Embryonic facial prominence (tissue), 1 donor: ENCODE measurements around the gene ALAD.
A peak's percentile ranks its signal among the peaks of the same experiment; 100 is the strongest.
"Not testable (repeated sequence)": the region's sequence is repeated elsewhere in the genome, so short reads cannot be mapped to it uniquely, and the experiment has no call there.

Experiments used
- DNase-seq: peaks from one replicate; pipeline ENCODE4 v3.0.0-alpha.2; 2016; ENCODE audit errors: extremely low spot score

Gene ALAD

DNA sequence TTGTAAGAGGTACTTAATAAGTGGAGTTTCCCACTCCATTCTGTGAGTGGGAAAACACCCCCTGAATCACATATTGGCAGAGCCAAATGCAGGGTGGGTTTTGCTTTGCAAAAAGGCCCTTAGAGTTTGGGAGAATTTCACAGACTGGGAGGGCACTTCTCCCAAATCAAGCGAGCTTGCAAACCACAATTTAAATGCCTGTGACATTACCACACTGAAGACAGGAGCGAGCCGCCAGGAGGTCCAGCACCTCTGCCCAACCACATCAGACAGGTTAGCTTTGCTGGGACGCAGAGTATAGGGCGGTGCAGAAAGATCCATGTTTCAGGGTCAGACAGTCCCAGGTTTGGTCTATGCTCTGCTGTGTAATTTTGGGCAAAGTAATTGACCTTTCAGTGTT, 2.3 kb downstream of the ALAD start:
- no peak for DNase-seq

DNA sequence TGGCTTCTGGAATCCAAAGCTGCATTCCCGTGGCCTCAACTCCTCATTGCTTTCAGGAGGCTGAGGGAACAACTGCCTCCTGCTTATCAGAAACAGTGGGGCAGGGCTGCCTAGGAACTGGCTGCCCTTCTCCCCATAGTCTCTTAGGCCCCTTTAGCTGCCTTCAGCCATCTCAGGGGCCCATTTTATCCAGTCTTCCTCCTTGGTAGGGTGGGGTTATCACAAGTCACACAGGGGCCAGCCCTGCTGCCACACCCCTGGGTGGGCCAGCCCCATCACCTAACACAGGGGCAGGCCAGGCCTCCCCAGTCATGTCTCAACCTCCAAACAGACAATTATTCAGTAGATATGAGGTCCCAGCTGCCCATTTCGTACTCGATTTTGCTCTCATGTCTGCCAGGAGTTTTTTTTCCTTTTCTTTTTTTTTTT, 3.9 kb downstream of the ALAD start:
- DNase-seq: no peak

- DNase-seq: no peak
Measured at GRCh38 chr9:113395000-113395861, 5.9 kb downstream of the ALAD start.

GRCh38 chr9:113393281-113393680, 7.8 kb downstream of the ALAD start:
- no peak for DNase-seq

- DNase-seq: no peak
Measured at GRCh38 chr9:113391917-113392316, 9.2 kb downstream of the ALAD start.

- no peak for DNase-seq
Measured at GRCh38 chr9:113390192-113390960, 10.7 kb downstream of the ALAD start.

- DNase-seq: no peak
Measured at GRCh38 chr9:113389451-113389850, 11.6 kb downstream of the ALAD start.

DNA sequence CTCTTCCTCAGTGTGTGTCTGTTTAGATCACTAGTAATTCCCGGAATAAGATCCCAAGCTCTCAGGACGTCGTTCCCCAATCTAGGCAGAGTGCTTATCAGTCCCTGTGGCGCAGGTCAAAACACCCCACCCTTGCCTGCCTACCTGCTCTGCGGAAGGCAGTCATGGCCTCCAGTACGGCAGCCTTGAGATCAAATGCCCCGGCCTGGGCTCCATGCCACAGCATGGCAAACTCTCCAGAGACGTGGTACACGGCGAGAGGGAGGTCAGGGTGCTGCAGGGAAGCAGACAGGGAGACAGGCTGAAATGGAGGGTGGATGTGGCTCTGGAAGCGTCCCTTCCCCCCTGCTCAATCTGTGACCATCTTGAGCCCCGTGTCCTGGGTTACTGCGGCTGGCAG, 12.3 kb downstream of the ALAD start:
- DNase-seq: no peak

GRCh38 chr9:113387560-113388230, 13.4 kb downstream of the ALAD start:
- DNase-seq: no peak

GRCh38 chr9:113386571-113387393, 14.3 kb downstream of the ALAD start:
- no peak for DNase-seq

DNA sequence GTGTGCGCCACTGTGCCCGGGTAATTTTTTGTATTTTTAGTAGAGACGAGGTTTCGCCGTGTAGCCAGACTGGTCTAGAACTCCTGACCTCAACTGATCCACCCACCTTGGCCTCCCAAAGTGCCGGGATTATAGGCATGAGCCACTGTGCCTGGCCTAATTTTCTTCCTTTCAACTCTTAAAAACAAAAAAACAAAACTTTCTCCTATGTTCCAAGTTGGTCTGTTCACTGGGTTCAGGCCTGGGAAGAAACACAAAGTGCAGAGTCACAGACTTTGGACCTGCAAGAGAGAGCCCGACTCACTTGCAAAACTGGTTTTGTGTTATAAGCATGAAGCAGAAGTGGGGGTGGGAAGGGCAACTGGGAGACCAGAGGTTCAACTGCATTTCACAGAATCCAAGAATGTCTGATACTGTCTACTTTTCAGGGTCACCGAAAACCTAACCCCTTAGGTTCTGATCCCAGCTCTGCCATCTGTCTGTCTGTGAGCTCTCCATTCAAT, 19.1 kb downstream of the ALAD start:
- no peak for DNase-seq

DNA sequence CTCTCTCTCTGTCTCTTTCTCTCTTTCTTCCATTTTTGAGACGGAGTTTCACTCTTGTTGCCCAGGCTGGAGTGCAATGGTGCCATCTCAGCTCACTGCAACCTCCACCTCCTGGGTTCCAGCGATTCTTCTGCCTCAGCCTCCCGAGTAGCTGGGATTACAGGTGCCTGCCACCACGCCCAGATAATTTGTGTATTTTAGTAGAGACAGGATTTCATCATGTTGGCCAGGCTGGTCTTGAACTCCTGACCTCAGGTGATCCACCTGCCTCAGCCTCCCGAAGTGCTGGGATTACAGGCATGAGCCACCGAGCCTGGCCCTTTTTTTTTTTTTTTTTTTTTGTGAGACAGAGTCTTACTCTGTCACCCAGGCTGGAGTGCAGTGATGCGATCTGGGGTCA, 19.6 kb downstream of the ALAD start:
- DNase-seq: not testable (repeated sequence)

- no peak for DNase-seq
Measured at GRCh38 chr9:113380869-113381378, 20.2 kb downstream of the ALAD start.

GRCh38 chr9:113379829-113380210, 21.3 kb downstream of the ALAD start:
- DNase-seq: not testable (repeated sequence)

GRCh38 chr9:113379094-113379828, 21.8 kb downstream of the ALAD start:
- not testable (repeated sequence) for DNase-seq

- DNase-seq: peak; percentile 50
Measured at GRCh38 chr9:113376634-113377567, 24.2 kb downstream of the ALAD start, which contains the start of gene HDHD3. HDHD3 (minus strand) TSS chr9:113376986; CDS start chr9:113374354, 2,632 bp downstream.

DNA sequence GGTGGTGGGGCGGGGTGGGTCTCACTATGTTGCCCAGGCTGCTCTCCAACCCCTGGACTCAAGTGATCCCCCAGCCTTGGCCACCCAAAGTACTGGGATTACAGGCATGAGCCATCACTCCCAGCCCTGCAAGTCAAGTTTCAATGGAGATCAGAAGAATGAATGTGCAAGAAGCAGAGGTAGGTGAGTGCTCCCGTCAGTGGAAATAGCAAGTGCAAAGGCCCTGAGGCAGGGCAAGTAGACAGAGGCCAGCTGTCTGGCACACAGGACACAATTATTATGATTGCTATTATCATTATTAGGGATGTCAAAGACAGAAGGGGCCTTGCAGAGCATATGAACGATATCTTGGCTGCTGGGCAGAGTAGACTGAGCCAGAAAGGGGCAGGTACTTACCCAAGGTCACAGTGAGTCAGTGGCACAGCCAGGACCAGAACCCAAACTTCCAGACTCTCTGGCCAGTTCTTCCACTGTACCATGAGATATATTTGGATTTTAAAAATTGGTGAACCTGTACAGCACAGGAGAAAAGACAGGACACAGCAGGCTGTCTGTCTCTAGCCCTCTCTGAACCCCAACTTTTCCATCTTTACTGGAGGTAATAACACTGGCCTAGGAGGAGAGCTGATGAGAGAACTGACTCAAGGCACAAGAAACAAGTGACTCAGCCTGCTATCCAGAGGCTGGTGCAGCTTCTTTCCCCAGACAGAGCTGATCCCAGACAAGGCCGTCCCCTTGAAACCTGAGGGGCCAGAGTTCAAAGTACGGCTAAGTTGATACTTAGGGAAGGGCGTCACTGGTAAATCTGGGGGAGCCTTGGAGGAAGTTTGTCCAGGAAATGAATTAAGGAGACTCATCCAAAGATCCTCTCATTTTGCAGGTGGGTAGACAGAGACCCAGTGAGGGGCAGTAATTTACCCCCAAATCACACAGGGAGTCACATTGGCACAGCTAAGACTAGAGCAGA, 25.7 kb downstream of the ALAD start:
- DNase-seq: no peak
